OCI-LY3 (cell line): ENCODE measurements around the gene CDS2.

Source experiments
- CTCF ChIP-seq: fragments of 200-600, 300-600 bp; sonication (generic); IDR thresholded peaks from 2 replicates; pipeline ENCODE4 v1.5.1; 2014; ENCODE audit warnings: antibody characterized with exemption, low read length, low read depth
- EZH2phosphoT487 ChIP-seq: fragments of 200-600 bp; shearing (Covaris generic); IDR thresholded peaks from 2 replicates; pipeline ENCODE4 v1.6.1; 2018; ENCODE audit warnings: antibody characterized with exemption, mixed run types, low read depth

- no peak for TF ChIP-seq EZH2phosphoT487
- TF ChIP-seq CTCF, result no peak
These were observed 69.3 kb downstream of the CDS2 start for GRCh38 chr20:5196149-5196548.
